ENCODE measurements around the gene BCDIN3D. TPM values are rescaled to one million over a fixed set of nuclear protein-coding genes. Genes with fewer than 3 reads are reported as not detected.

Gene BCDIN3D
- total RNA-seq, 1 donor from 2014 or later, result 3.8 TPM

GRCh38 chr12:49868449-49868848 lies 25.5 kb upstream of the BCDIN3D start:
- no peak overlapping the region for H2AFZ ChIP-seq (replicated peaks)
- H3K4me1 Mint-ChIP-seq, result peaks cover 20% of the 10 kb centered on the region

GRCh38 chr12:49867570-49868341 lies 24.9 kb upstream of the BCDIN3D start:
- no peak overlapping the region for H3K4me2 ChIP-seq
- H3K9me3 ChIP-seq (ENCODE audit: low read depth), result no peaks in the 10 kb centered on the region
- no peaks in the 10 kb centered on the region for H3F3A ChIP-seq (ENCODE audit: low read depth)
- H3K4me1 ChIP-seq, result no peaks in the 10 kb centered on the region
- no peaks in the 10 kb centered on the region for H4K20me1 ChIP-seq (ENCODE audit: low read depth)
- no peak for DNase-seq (ENCODE audit: low spot score)
- H2AFZ ChIP-seq (replicated peaks), result no peak overlapping the region
- no peaks in the 10 kb centered on the region for H3K79me2 ChIP-seq (ENCODE audit: low read depth)
- H3K27me3 ChIP-seq, result no peaks in the 10 kb centered on the region
- no peak overlapping the region for H3K27ac ChIP-seq
- peak overlapping the region; percentile 52 for H3K4me3 Mint-ChIP-seq
- no peak overlapping the region for H3K9ac ChIP-seq
- peaks cover 18% of the 10 kb centered on the region for H3K4me1 Mint-ChIP-seq
- no peak for TF ChIP-seq EZH2phosphoT487 (IDR thresholded peaks at IDR 0.05)
- TF ChIP-seq CTCF (IDR thresholded peaks at IDR 0.05), result no peak
- TF ChIP-seq EZH2 (IDR thresholded peaks at IDR 0.05), result no peak
- H3K36me3 ChIP-seq, result no peaks in the 10 kb centered on the region
- peaks cover 14% of the 10 kb centered on the region for H3K27me3 Mint-ChIP-seq (ENCODE audit: insufficient read depth, low read depth)
- H3K4me3 ChIP-seq, result no peak overlapping the region
- no peaks in the 10 kb centered on the region for H3K36me3 Mint-ChIP-seq
- H3K27ac Mint-ChIP-seq, result no peak overlapping the region
- no peaks in the 10 kb centered on the region for H3K9me3 Mint-ChIP-seq

More at GRCh38 chr12:49868449-49868848, 25.5 kb upstream of the BCDIN3D start:
- Histone ChIP-seq H3K27me3 (no peaks in the 10 kb centered on the region), H3K4me3 (no peak overlapping the region), H3K36me3 (no peaks in the 10 kb centered on the region), H3K9ac (no peak overlapping the region), H3K4me2 (no peak overlapping the region), H3K79me2 (ENCODE audit: low read depth) (no peaks in the 10 kb centered on the region), H3K27ac (no peak overlapping the region), H3K4me1 (no peaks in the 10 kb centered on the region), H3K9me3 (ENCODE audit: low read depth) (no peaks in the 10 kb centered on the region), H4K20me1 (ENCODE audit: low read depth) (no peaks in the 10 kb centered on the region), H3F3A (ENCODE audit: low read depth) (no peaks in the 10 kb centered on the region)
- DNase-seq (ENCODE audit: low spot score), result no peak
- Mint-ChIP-seq H3K9me3 (no peaks in the 10 kb centered on the region), H3K27ac (no peak overlapping the region), H3K4me3 (no peak overlapping the region), H3K36me3 (no peaks in the 10 kb centered on the region), H3K27me3 (ENCODE audit: insufficient read depth, low read depth) (peaks cover 14% of the 10 kb centered on the region)
- TF ChIP-seq EZH2 (IDR thresholded peaks at IDR 0.05) (no peak), CTCF (IDR thresholded peaks at IDR 0.05) (no peak), EZH2phosphoT487 (IDR thresholded peaks at IDR 0.05) (no peak)

GRCh38 chr12:49866859-49867569 lies 24.1 kb upstream of the BCDIN3D start:
- peaks cover 14% of the 10 kb centered on the region for H3K27me3 Mint-ChIP-seq (ENCODE audit: insufficient read depth, low read depth)
- H2AFZ ChIP-seq (replicated peaks), result no peak overlapping the region
- H3K27me3 ChIP-seq, result no peaks in the 10 kb centered on the region
- no peaks in the 10 kb centered on the region for H3K79me2 ChIP-seq (ENCODE audit: low read depth)
- no peaks in the 10 kb centered on the region for H3K4me1 ChIP-seq
- no peaks in the 10 kb centered on the region for H3K36me3 Mint-ChIP-seq
- H3K4me1 Mint-ChIP-seq, result peaks cover 13% of the 10 kb centered on the region
- H3K27ac ChIP-seq, result no peak overlapping the region
- no peaks in the 10 kb centered on the region for H3K9me3 ChIP-seq (ENCODE audit: low read depth)
- H3F3A ChIP-seq (ENCODE audit: low read depth), result no peaks in the 10 kb centered on the region
- H4K20me1 ChIP-seq (ENCODE audit: low read depth), result no peaks in the 10 kb centered on the region
- H3K9ac ChIP-seq, result no peak overlapping the region
- DNase-seq (ENCODE audit: low spot score), result peak; percentile 79
- no peak overlapping the region for H3K4me2 ChIP-seq
- H3K9me3 Mint-ChIP-seq, result no peaks in the 10 kb centered on the region
- no peak overlapping the region for H3K4me3 ChIP-seq
- peak overlapping the region; percentile 94 for H3K27ac Mint-ChIP-seq
- H3K4me3 Mint-ChIP-seq, result no peak overlapping the region
- H3K36me3 ChIP-seq, result no peaks in the 10 kb centered on the region
- TF ChIP-seq CTCF (IDR thresholded peaks at IDR 0.05) (peak; percentile 97), EZH2 (IDR thresholded peaks at IDR 0.05) (no peak)
